Retinal pigment epithelial cell (primary cell): ENCODE data around the gene PLCD1.
A peak's percentile ranks its signal among the peaks of the same experiment; 100 is the strongest.

Experiments
- DNase-seq: peaks from one replicate; pipeline ENCODE4 v3.0.0-alpha.2; 2010; ENCODE audit warnings: low read depth
- H3K4me3 ChIP-seq: 2 replicates; pipeline ENCODE4 v1.5.1; 2011; ENCODE audit warnings: mild to moderate bottlenecking, low read length, control low read depth, moderate library complexity
- TF ChIP-seq, protein P1 (sequence below): conservative IDR thresholded peaks from 2 replicates; pipeline ENCODE4 v1.5.1; 2011; ENCODE audit warnings: low read depth, low read length, control low read depth, inconsistent platforms

The PLCD1 gene

DNA sequence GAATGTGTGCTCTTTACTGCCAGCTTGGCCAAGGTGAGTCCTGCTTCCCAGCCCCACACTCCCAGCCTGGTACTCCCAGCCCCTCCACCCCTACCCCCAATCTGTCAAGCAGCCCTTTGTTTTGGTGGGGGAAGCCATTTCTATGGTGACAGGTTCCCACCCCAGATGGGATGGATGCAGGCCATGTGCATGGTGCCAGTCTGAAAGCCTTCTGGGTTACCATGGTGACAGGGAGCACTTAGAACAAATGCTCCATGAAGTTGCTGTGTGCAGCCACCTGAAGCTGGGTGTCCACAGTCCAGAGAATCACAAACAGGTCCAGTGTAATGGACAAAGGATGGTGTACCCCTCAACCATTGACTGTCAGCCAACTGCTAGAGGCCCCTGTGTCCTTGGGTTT, 58.0 kb downstream of the PLCD1 start:
- TF ChIP-seq, protein P1, sequence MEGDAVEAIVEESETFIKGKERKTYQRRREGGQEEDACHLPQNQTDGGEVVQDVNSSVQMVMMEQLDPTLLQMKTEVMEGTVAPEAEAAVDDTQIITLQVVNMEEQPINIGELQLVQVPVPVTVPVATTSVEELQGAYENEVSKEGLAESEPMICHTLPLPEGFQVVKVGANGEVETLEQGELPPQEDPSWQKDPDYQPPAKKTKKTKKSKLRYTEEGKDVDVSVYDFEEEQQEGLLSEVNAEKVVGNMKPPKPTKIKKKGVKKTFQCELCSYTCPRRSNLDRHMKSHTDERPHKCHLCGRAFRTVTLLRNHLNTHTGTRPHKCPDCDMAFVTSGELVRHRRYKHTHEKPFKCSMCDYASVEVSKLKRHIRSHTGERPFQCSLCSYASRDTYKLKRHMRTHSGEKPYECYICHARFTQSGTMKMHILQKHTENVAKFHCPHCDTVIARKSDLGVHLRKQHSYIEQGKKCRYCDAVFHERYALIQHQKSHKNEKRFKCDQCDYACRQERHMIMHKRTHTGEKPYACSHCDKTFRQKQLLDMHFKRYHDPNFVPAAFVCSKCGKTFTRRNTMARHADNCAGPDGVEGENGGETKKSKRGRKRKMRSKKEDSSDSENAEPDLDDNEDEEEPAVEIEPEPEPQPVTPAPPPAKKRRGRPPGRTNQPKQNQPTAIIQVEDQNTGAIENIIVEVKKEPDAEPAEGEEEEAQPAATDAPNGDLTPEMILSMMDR, result no peak

DNA sequence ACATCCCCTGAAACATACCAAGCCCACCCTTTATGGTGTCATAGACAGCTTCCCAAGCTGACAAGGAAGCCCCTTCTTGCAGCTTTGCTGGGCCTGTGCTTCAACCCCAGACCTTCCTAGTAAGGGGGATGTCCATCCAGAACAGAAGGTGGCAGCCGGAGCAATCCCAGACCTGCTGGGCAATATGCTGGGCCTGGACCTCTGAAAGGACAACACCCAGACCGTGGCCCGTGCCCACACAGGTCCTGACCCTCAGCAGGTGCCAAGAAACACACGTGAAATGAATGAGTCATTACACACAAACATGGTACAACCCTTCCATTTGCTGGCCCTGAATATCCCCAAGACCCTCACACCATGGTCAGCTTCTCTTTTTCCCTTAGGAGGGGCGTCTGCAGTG, 58.6 kb downstream of the PLCD1 start:
- TF ChIP-seq, protein P1, result no peak

More for the DNA sequence above, 58.0 kb downstream of the PLCD1 start:
- H3K4me3 ChIP-seq, result no peak overlapping the region
- no peak for DNase-seq

DNA sequence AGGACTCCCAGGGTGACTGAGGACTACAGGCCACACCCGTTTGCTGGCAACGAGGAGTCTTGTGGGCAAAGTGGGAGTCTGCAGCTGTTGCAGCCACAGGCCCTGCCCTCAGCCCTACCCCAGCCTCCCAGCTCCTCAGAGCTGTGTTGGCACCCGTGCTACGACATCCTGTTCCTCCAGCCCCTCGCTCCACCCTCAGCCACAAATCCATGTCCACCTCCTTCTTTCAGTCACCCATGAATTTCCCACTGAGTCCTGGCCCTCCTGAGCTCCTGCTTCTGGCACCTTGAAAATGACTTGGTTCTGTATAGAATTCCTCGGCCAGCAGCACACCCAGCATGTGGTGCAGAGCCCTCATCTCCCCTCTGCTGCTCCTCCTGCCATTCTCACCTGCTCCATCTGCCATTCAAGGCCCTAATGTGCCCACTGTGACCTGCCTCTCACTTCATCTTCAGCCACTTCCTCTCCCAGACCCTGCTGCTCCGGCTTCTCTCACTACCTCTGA, 59.8 kb downstream of the PLCD1 start:
- no peak for DNase-seq
- H3K4me3 ChIP-seq, result no peak overlapping the region
- TF ChIP-seq, protein P1, result no peak

More for the DNA sequence above, 58.6 kb downstream of the PLCD1 start:
- H3K4me3 ChIP-seq, result no peak overlapping the region
- no peak for DNase-seq

DNA sequence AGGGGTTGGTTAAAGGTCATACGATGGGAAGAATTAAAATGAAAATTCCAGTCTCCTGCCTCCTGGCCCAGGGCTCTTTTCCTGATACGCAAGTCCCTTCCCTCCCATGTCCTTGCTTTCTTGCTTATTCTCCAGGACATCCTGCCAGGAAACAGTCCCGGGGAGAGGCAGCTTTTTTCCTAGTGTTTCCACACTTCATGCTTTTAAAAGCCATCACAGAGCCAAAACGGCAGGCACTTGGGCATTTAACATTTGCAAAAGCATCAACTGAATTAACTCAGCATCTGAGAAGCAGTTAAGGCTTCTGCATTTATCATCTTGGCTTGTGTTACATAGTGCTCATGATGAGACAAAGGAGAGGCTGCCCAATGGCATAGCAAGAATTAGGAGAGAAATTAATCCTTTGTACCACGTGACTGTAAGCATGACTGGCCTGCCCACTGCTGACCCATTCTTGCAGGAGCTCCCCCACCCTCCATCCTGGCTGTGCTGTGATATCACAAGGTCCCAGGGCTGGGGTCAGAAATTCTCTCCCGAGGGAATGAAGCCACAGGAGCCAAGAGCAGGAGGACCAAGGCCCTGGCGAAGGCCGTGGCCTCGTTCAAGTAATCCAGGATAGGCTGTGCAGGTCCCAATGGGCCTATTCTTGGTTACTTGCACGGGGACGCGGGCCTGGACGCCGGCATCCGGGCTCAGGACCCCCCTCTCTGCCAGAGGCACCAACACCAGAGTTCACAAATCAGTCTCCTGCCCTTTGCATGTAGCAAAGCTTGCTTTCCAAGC, 60.4 kb downstream of the PLCD1 start:
- TF ChIP-seq, protein P1, result no peak
- H3K4me3 ChIP-seq, result no peak overlapping the region
- DNase-seq, result no peak

DNA sequence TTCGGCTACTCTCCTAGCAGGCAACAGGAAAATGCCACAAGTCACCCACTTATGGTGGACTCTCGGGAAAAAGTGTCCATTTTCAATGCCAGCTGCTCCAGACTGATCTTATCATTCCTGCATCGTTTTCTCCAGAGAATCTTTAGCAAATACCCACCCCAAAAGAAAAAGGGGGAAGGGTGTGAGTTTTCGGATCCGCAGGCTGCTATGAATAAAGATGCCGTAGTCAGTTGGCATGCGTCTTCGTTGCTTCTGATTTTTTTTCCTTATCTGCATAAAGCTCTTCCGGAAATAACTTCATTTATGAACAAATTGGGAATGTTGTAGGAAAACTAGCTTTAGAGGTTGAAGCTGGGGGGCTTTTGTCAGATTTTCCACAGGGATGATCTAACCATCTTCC, 61.2 kb downstream of the PLCD1 start:
- TF ChIP-seq, protein P1, result no peak
- no peak overlapping the region for H3K4me3 ChIP-seq
- no peak for DNase-seq

DNA sequence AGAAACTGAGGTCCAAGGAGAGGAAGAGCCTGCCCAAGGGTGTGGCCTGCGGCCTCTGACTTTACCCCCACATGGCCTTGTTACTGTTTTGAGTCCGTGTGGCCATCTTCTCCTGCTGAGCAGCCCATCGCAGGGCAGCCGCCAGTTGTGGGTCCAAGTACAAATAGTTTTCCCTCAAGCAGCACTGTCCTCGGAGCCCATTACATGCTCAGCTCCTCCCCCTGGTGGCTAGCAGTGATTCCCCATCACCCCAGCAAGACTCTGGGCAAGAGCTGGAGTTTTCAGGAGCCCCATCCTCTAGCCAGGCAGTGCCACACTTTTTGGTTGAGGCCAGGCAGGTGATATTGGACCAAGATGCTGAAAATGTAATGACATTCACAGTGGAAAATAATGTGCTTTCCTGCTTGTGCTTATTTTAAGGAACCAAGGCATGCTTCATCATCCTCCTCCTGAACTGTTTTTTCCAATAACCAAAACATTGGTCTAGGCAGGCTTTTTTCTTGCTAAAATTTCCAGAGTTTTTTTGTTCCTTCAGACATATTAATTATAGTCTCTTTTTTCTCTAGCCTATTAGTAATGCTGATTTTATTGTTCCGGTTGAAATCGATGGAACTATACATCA, 62.1 kb downstream of the PLCD1 start:
- no peak for DNase-seq
- H3K4me3 ChIP-seq, result no peak overlapping the region
- TF ChIP-seq, protein P1, result peak; percentile 95
